Activated naive CD8-positive, alpha-beta T cell treated with anti-CD3 and anti-CD28 coated beads for 36 hours (primary cell): Measurements from ENCODE around the gene KLHL25. TPM values are rescaled to one million over a fixed set of nuclear protein-coding genes. Genes with fewer than 3 reads are reported as not detected.
A peak's percentile ranks its signal among the peaks of the same experiment; 100 is the strongest.

ENCODE experiments used
- DNase-seq: peaks from one replicate; pipeline ENCODE4 v3.0.0; 2021
- H3K27ac Mint-ChIP-seq: one replicate; pipeline ENCODE4 v1.8.0; 2022; ENCODE audit warnings: mild to moderate bottlenecking, moderate library complexity, mixed read lengths
- H3K27me3 Mint-ChIP-seq: one replicate; pipeline ENCODE4 v1.8.0; 2022; ENCODE audit warnings: mild to moderate bottlenecking, mixed read lengths
- H3K36me3 Mint-ChIP-seq: one replicate; pipeline ENCODE4 v1.8.0; 2021; ENCODE audit warnings: mild to moderate bottlenecking, mixed read lengths
- H3K4me1 Mint-ChIP-seq: one replicate; pipeline ENCODE4 v1.8.0; 2021; ENCODE audit warnings: mixed read lengths
- H3K4me3 Mint-ChIP-seq: one replicate; pipeline ENCODE4 v1.8.0; 2022; ENCODE audit warnings: mild to moderate bottlenecking, moderate library complexity, mixed read lengths
- H3K9me3 Mint-ChIP-seq: one replicate; pipeline ENCODE4 v1.8.0; 2022; ENCODE audit warnings: mixed read lengths
- total RNA-seq, 2 experiments: library from RNA; stranded (reverse); gene quantifications; one replicate each; pipeline ENCODE4 v1.2.3, GENCODE V29; 2021

The KLHL25 gene
- total RNA-seq, 2 experiments from 2014 or later: 2.9 to 3.7 TPM

- H3K27me3 Mint-ChIP-seq: no peaks in the 10 kb centered on the region
- no peaks in the 10 kb centered on the region for H3K36me3 Mint-ChIP-seq
- no peak for DNase-seq
- no peaks in the 10 kb centered on the region for H3K9me3 Mint-ChIP-seq
- H3K27ac Mint-ChIP-seq: no peak overlapping the region
- no peak overlapping the region for H3K4me3 Mint-ChIP-seq
- peaks cover 35% of the 10 kb centered on the region for H3K4me1 Mint-ChIP-seq
Observed at GRCh38 chr15:85792102-85792731, 2.5 kb downstream of the KLHL25 start.

- DNase-seq: no peak
- Mint-ChIP-seq H3K4me1 (peaks cover 41% of the 10 kb centered on the region), H3K4me3 (no peak overlapping the region), H3K9me3 (no peaks in the 10 kb centered on the region), H3K36me3 (no peaks in the 10 kb centered on the region), H3K27ac (no peak overlapping the region), H3K27me3 (no peaks in the 10 kb centered on the region)
Observed at GRCh38 chr15:85789496-85789875, 5.2 kb downstream of the KLHL25 start.

GRCh38 chr15:85788771-85789495 is 5.8 kb downstream of the KLHL25 start:
- no peaks in the 10 kb centered on the region for H3K36me3 Mint-ChIP-seq
- no peak for DNase-seq
- no peaks in the 10 kb centered on the region for H3K27me3 Mint-ChIP-seq
- no peak overlapping the region for H3K4me3 Mint-ChIP-seq
- H3K27ac Mint-ChIP-seq: no peak overlapping the region
- H3K4me1 Mint-ChIP-seq: peaks cover 43% of the 10 kb centered on the region
- H3K9me3 Mint-ChIP-seq: no peaks in the 10 kb centered on the region

- Mint-ChIP-seq H3K4me1 (peaks cover 45% of the 10 kb centered on the region), H3K27ac (no peak overlapping the region)
Observed at GRCh38 chr15:85786781-85787114, 8.0 kb downstream of the KLHL25 start.

GRCh38 chr15:85785887-85786780 is 8.6 kb downstream of the KLHL25 start:
- Mint-ChIP-seq H3K4me1 (peaks cover 46% of the 10 kb centered on the region), H3K36me3 (no peaks in the 10 kb centered on the region), H3K4me3 (peak overlapping the region; percentile 55), H3K27ac (peak overlapping the region; percentile 84), H3K27me3 (no peaks in the 10 kb centered on the region), H3K9me3 (no peaks in the 10 kb centered on the region)
- no peak for DNase-seq

More at GRCh38 chr15:85786781-85787114, 8.0 kb downstream of the KLHL25 start:
- no peak overlapping the region for H3K4me3 Mint-ChIP-seq
- DNase-seq: no peak
- H3K36me3 Mint-ChIP-seq: no peaks in the 10 kb centered on the region
- H3K9me3 Mint-ChIP-seq: no peaks in the 10 kb centered on the region
- no peaks in the 10 kb centered on the region for H3K27me3 Mint-ChIP-seq

- no peaks in the 10 kb centered on the region for H3K27me3 Mint-ChIP-seq
- no peak overlapping the region for H3K4me3 Mint-ChIP-seq
- peak overlapping the region; percentile 20 for H3K27ac Mint-ChIP-seq
- no peaks in the 10 kb centered on the region for H3K9me3 Mint-ChIP-seq
- H3K36me3 Mint-ChIP-seq: no peaks in the 10 kb centered on the region
- DNase-seq: no peak
- H3K4me1 Mint-ChIP-seq: peaks cover 49% of the 10 kb centered on the region
Observed at GRCh38 chr15:85782064-85782463, 12.7 kb downstream of the KLHL25 start.

- Mint-ChIP-seq H3K4me1 (peaks cover 43% of the 10 kb centered on the region), H3K36me3 (no peaks in the 10 kb centered on the region), H3K27me3 (no peaks in the 10 kb centered on the region), H3K4me3 (no peak overlapping the region), H3K27ac (no peak overlapping the region), H3K9me3 (no peaks in the 10 kb centered on the region)
- no peak for DNase-seq
Observed at GRCh38 chr15:85781099-85781498, 13.6 kb downstream of the KLHL25 start.

- no peaks in the 10 kb centered on the region for H3K27me3 Mint-ChIP-seq
- DNase-seq: no peak
- H3K36me3 Mint-ChIP-seq: no peaks in the 10 kb centered on the region
- H3K4me1 Mint-ChIP-seq: peaks cover 41% of the 10 kb centered on the region
- no peaks in the 10 kb centered on the region for H3K9me3 Mint-ChIP-seq
- H3K4me3 Mint-ChIP-seq: no peak overlapping the region
- H3K27ac Mint-ChIP-seq: no peak overlapping the region
Observed at GRCh38 chr15:85780225-85780985, 14.3 kb downstream of the KLHL25 start.

GRCh38 chr15:85779249-85779648 is 15.5 kb downstream of the KLHL25 start:
- Mint-ChIP-seq H3K4me3 (no peak overlapping the region), H3K9me3 (no peaks in the 10 kb centered on the region), H3K27me3 (no peaks in the 10 kb centered on the region), H3K36me3 (no peaks in the 10 kb centered on the region), H3K4me1 (peaks cover 31% of the 10 kb centered on the region), H3K27ac (no peak overlapping the region)
- DNase-seq: no peak

- no peak overlapping the region for H3K27ac Mint-ChIP-seq
- H3K36me3 Mint-ChIP-seq: no peaks in the 10 kb centered on the region
- no peak overlapping the region for H3K4me3 Mint-ChIP-seq
- H3K27me3 Mint-ChIP-seq: no peaks in the 10 kb centered on the region
- DNase-seq: no peak
- H3K9me3 Mint-ChIP-seq: no peaks in the 10 kb centered on the region
- H3K4me1 Mint-ChIP-seq: peaks cover 27% of the 10 kb centered on the region
Observed at GRCh38 chr15:85778107-85778776, 16.5 kb downstream of the KLHL25 start.

- Mint-ChIP-seq H3K27me3 (no peaks in the 10 kb centered on the region), H3K27ac (no peak overlapping the region), H3K4me1 (peaks cover 26% of the 10 kb centered on the region), H3K36me3 (no peaks in the 10 kb centered on the region), H3K4me3 (no peak overlapping the region), H3K9me3 (no peaks in the 10 kb centered on the region)
- DNase-seq: no peak
Observed at GRCh38 chr15:85777250-85778106, 17.2 kb downstream of the KLHL25 start.

- H3K27ac Mint-ChIP-seq: no peak overlapping the region
Observed at GRCh38 chr15:85773970-85774369, 20.8 kb downstream of the KLHL25 start.

GRCh38 chr15:85773249-85773648 is 21.5 kb downstream of the KLHL25 start:
- Mint-ChIP-seq H3K27me3 (no peaks in the 10 kb centered on the region), H3K4me3 (no peak overlapping the region), H3K27ac (no peak overlapping the region), H3K9me3 (no peaks in the 10 kb centered on the region), H3K4me1 (peaks cover 6% of the 10 kb centered on the region), H3K36me3 (no peaks in the 10 kb centered on the region)
- no peak for DNase-seq

More at GRCh38 chr15:85773970-85774369, 20.8 kb downstream of the KLHL25 start:
- Mint-ChIP-seq H3K27me3 (no peaks in the 10 kb centered on the region), H3K4me3 (no peak overlapping the region), H3K36me3 (no peaks in the 10 kb centered on the region), H3K9me3 (no peaks in the 10 kb centered on the region), H3K4me1 (peaks cover 6% of the 10 kb centered on the region)
- DNase-seq: no peak
